HL-60 (cell line): ENCODE results near the gene MYL12B.

ENCODE experiments used
- DNase-seq, 2 experiments: peaks; one replicate each; pipeline ENCODE4 v3.0.0-alpha.2; 2010 to 2020; ENCODE audit warnings: low read depth in 1 of 2, low spot score in 1 of 2
- H3K27ac ChIP-seq: fragments of 250-450 bp; sonication (Bioruptor Pico); replicated peaks from 2 replicates; pipeline ENCODE4 v1.5.1; 2020; ENCODE audit warnings: mild to moderate bottlenecking, moderate library complexity
- H3K27me3 ChIP-seq: fragments of 250-450 bp; sonication (Bioruptor Pico); 2 replicates; pipeline ENCODE4 v1.5.1; 2021; ENCODE audit warnings: mild to moderate bottlenecking, moderate library complexity; ENCODE audit not compliant: insufficient read depth, poor library complexity, severe bottlenecking
- H3K4me3 ChIP-seq: replicated peaks from 2 replicates; pipeline ENCODE4 v1.5.1; 2011; ENCODE audit warnings: mild to moderate bottlenecking, control low read depth, low read length; ENCODE audit not compliant: insufficient read depth
- GABPA ChIP-seq: IDR thresholded peaks from 2 replicates; pipeline ENCODE4 v1.6.1; 2012; ENCODE audit warnings: low read depth
- POLR2AphosphoS5 ChIP-seq: IDR thresholded peaks from 2 replicates; pipeline ENCODE4 v1.6.1; 2012; ENCODE audit warnings: low read depth
- SPI1 ChIP-seq: IDR thresholded peaks from 2 replicates; pipeline ENCODE4 v1.6.1; 2012; ENCODE audit warnings: low read depth, mild to moderate bottlenecking, borderline replicate concordance
- TF ChIP-seq, protein P1 (sequence below): IDR thresholded peaks from 2 replicates; pipeline ENCODE4 v1.6.1; 2012; ENCODE audit warnings: low read depth; ENCODE audit not compliant: insufficient replicate concordance
- TF ChIP-seq, protein P2 (sequence below): IDR thresholded peaks from one replicate; pipeline ENCODE4 v1.5.1; 2011; ENCODE audit warnings: low read length, control low read depth, inconsistent platforms; ENCODE audit not compliant: insufficient read depth

MYL12B gene

DNA sequence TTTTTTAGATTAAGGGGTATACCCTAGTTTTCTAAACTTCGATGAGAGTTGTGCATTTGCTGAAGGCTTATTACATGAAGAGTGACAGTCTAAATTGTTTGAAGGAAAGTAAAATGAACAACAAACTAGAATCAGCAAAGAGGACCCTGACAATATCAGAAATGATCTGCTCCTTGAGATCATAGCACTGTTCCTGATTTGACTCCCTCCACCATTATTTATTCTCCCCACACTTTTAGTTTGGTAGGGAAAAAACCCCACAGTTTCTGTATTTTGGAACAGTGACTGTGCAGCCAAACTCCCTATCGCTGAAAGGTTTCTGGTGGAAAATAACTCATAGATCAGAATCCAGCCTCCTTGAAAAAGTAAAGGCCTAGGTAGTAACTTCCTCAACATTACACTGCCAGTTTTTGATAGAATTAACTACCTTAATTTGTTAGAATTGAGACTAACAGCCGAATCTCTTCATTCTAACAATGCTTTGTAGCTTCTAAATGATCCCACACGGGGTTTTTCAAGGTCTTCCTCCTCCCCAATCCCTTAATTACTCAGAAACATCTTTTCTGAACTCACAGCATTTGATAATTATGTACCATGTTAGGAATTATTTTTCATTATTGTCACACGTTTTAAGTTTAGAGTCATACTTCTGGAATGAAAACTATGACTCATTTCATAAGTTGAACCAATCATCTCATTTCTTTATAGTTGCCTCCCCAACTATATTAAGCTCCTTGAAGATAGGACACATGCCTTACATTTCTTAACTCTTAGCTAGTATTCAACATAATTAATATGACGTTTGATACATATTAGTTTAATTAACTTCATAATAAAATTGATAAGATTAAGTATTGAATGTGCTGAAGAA, 11.5 kb upstream of the MYL12B start:
- Histone ChIP-seq H3K27me3 (no peaks in the 10 kb centered on the region), H3K4me3 (no peak overlapping the region), H3K27ac (no peak overlapping the region)
- TF ChIP-seq, protein P1, sequence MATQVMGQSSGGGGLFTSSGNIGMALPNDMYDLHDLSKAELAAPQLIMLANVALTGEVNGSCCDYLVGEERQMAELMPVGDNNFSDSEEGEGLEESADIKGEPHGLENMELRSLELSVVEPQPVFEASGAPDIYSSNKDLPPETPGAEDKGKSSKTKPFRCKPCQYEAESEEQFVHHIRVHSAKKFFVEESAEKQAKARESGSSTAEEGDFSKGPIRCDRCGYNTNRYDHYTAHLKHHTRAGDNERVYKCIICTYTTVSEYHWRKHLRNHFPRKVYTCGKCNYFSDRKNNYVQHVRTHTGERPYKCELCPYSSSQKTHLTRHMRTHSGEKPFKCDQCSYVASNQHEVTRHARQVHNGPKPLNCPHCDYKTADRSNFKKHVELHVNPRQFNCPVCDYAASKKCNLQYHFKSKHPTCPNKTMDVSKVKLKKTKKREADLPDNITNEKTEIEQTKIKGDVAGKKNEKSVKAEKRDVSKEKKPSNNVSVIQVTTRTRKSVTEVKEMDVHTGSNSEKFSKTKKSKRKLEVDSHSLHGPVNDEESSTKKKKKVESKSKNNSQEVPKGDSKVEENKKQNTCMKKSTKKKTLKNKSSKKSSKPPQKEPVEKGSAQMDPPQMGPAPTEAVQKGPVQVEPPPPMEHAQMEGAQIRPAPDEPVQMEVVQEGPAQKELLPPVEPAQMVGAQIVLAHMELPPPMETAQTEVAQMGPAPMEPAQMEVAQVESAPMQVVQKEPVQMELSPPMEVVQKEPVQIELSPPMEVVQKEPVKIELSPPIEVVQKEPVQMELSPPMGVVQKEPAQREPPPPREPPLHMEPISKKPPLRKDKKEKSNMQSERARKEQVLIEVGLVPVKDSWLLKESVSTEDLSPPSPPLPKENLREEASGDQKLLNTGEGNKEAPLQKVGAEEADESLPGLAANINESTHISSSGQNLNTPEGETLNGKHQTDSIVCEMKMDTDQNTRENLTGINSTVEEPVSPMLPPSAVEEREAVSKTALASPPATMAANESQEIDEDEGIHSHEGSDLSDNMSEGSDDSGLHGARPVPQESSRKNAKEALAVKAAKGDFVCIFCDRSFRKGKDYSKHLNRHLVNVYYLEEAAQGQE, result no peak
- TF ChIP-seq POLR2AphosphoS5, result no peak
- TF ChIP-seq GABPA, result no peak
- TF ChIP-seq, protein P2, sequence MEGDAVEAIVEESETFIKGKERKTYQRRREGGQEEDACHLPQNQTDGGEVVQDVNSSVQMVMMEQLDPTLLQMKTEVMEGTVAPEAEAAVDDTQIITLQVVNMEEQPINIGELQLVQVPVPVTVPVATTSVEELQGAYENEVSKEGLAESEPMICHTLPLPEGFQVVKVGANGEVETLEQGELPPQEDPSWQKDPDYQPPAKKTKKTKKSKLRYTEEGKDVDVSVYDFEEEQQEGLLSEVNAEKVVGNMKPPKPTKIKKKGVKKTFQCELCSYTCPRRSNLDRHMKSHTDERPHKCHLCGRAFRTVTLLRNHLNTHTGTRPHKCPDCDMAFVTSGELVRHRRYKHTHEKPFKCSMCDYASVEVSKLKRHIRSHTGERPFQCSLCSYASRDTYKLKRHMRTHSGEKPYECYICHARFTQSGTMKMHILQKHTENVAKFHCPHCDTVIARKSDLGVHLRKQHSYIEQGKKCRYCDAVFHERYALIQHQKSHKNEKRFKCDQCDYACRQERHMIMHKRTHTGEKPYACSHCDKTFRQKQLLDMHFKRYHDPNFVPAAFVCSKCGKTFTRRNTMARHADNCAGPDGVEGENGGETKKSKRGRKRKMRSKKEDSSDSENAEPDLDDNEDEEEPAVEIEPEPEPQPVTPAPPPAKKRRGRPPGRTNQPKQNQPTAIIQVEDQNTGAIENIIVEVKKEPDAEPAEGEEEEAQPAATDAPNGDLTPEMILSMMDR, result no peak
- TF ChIP-seq SPI1, result no peak
- DNase-seq, result no peak

- Histone ChIP-seq H3K27ac (no peak overlapping the region), H3K4me3 (no peak overlapping the region), H3K27me3 (no peaks in the 10 kb centered on the region)
- TF ChIP-seq GABPA, result no peak
- no peak for TF ChIP-seq POLR2AphosphoS5
- TF ChIP-seq, protein P2, result no peak
- no peak for TF ChIP-seq SPI1
- TF ChIP-seq, protein P1, result no peak
- DNase-seq, result no peak
Observed at GRCh38 chr18:3251249-3251962, 10.5 kb upstream of the MYL12B start.

GRCh38 chr18:3251963-3252277, 10.0 kb upstream of the MYL12B start:
- DNase-seq, result no peak
- no peak overlapping the region for H3K27ac ChIP-seq
- H3K4me3 ChIP-seq, result no peak overlapping the region
- no peak for TF ChIP-seq GABPA
- TF ChIP-seq SPI1, result no peak
- no peak for TF ChIP-seq POLR2AphosphoS5
- TF ChIP-seq, protein P1, result no peak
- TF ChIP-seq, protein P2, result no peak
- H3K27me3 ChIP-seq, result no peaks in the 10 kb centered on the region
